ENCODE measurements around the gene RTN3.
A peak's percentile ranks its signal among the peaks of the same experiment; 100 is the strongest.

The RTN3 gene

DNA sequence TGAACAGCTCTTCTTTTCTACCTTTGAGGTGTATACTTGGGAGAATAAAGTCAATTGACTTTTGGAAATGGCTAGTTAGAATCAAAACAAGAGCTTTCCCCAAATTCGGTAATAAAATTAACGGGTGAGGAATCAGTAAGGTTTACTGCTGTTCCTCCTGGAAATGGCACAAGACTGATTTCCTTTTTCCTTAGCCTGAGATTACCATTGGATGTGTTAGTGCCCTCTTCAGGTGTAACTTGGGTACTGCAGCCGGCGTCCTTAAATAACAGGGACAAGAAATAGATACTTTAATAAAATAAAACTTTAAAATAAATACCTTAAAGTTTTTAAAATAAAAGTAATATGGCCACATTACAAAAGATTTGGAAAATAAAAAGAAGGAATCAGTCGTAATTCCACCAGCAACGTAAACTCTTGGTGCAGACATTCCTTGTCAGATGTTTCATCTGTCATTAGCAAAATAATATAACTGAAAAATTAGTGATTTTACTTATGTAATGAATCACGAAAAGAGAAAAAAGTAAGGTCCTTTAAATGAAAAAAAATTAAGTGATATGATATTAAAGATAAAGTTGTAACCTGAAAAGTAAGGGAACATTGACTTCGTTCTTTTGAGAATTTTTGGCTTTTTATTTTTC lies 57.5 kb downstream of the RTN3 start:
- ATAC-seq, result peak; percentile 82
- TF ChIP-seq ZC3H10 (CRISPR knock-in tag; IDR thresholded peaks at IDR 0.05), result no peak
- TF ChIP-seq, protein P1, sequence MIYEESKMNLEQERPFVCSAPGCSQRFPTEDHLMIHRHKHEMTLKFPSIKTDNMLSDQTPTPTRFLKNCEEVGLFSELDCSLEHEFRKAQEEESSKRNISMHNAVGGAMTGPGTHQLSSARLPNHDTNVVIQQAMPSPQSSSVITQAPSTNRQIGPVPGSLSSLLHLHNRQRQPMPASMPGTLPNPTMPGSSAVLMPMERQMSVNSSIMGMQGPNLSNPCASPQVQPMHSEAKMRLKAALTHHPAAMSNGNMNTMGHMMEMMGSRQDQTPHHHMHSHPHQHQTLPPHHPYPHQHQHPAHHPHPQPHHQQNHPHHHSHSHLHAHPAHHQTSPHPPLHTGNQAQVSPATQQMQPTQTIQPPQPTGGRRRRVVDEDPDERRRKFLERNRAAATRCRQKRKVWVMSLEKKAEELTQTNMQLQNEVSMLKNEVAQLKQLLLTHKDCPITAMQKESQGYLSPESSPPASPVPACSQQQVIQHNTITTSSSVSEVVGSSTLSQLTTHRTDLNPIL (CRISPR knock-in tag; IDR thresholded peaks at IDR 0.05; ENCODE audit: low read depth), result no peak

DNA sequence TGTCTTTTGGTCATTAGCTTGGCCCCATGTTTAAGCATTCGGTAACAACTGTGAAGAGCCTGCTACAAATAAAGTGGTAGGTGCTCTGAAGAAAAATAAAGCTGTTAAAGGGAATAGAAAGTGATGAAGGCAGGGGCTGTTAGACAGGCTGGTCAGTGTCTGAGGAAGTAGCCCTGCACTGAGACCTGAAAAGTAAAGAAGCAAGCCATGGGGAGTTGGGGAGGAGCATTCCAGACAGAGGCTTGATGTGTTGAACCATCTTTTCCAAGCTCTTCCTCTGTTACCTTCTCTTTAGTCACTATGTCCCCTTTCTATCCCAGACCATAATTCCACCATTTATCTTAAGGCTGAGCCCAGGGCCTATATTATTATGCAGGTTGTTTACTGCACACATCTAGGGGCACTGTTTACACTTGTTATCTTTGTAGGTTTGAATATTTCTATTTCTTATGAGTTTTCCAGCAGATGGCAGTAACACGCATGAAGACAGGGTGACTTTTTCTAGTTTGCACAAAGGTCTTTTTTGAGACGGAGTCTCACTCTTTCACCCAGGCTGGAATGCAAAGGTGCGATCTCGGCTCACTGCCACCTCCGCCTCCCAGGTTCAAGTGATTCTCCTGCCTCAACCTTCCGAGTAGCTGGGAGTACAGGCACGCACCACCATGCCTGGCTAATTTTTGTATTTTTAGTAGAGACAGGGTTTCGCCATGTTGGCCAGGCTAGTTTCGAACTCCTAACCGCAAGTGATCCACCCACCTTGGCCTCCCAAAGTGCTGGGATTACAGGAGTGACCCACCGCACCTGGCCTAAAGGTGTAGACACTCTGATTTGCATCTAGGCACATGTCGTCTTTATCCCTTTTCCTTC lies 64.2 kb downstream of the RTN3 start:
- ATAC-seq, result peak; percentile 61
- TF ChIP-seq ZFP30 (CRISPR knock-in tag; IDR thresholded peaks at IDR 0.05), result no peak
- no peak for TF ChIP-seq OSR1 (CRISPR knock-in tag; IDR thresholded peaks at IDR 0.05)
- no peak for TF ChIP-seq CSDC2 (CRISPR knock-in tag; IDR thresholded peaks at IDR 0.05)

DNA sequence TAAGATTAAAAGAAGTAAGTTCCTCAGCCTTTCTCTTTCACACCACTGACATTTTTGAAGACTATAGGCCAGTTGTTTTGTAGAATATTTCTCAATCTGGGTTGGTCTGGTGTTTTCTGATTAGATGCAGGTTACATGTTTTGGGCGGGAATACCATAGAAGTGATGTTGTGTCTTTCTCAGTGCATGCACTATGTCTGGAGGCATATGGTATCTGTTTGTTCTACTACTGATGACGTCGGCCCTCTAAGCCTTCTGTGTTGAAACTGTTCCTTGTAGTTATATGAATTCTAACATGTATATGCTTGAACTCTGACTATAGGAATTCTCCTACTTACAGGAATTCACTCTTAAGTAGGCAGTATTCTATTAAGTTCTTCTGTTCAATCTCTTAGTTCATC lies 65.7 kb downstream of the RTN3 start:
- TF ChIP-seq ARNTL (CRISPR knock-in tag; IDR thresholded peaks at IDR 0.05; ENCODE audit: borderline replicate concordance, low read depth), result no peak
- no peak for TF ChIP-seq ZC3H10 (CRISPR knock-in tag; IDR thresholded peaks at IDR 0.05)
- no peak for TF ChIP-seq BACH2 (CRISPR knock-in tag; IDR thresholded peaks at IDR 0.05; ENCODE audit: borderline replicate concordance)
- TF ChIP-seq, protein P2, sequence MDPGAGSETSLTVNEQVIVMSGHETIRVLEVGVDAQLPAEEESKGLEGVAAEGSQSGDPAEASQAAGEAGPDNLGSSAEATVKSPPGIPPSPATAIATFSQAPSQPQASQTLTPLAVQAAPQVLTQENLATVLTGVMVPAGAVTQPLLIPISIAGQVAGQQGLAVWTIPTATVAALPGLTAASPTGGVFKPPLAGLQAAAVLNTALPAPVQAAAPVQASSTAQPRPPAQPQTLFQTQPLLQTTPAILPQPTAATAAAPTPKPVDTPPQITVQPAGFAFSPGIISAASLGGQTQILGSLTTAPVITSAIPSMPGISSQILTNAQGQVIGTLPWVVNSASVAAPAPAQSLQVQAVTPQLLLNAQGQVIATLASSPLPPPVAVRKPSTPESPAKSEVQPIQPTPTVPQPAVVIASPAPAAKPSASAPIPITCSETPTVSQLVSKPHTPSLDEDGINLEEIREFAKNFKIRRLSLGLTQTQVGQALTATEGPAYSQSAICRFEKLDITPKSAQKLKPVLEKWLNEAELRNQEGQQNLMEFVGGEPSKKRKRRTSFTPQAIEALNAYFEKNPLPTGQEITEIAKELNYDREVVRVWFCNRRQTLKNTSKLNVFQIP (CRISPR knock-in tag; IDR thresholded peaks at IDR 0.05; ENCODE audit: borderline replicate concordance, low read depth), result no peak
- ATAC-seq, result no peak

DNA sequence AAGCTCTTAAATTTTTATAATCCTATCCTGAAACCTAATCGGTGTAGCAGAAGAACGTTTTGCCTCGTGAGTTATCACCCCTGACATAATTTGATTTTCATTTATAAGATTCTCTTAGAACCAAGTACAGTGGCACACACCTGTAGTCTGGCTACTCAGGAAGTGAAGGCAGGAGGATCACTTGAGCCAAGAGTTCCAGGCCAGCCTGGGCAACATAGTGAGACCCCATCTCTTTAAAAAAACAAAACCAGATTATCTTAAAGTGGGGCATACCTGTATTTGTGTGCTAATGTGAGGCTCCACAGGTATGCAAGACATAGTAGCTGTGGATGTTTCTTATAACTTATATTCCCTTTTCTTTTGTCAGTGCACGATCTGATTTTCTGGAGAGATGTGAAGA lies 68.3 kb downstream of the RTN3 start:
- no peak for ATAC-seq
- TF ChIP-seq ZFP3 (CRISPR knock-in tag; IDR thresholded peaks at IDR 0.05), result no peak
- TF ChIP-seq ISL1 (CRISPR knock-in tag; IDR thresholded peaks at IDR 0.05), result no peak
- no peak for TF ChIP-seq RARB (CRISPR knock-in tag; IDR thresholded peaks at IDR 0.05)
- TF ChIP-seq CSDC2 (CRISPR knock-in tag; IDR thresholded peaks at IDR 0.05), result no peak
- no peak for TF ChIP-seq ZNF565 (CRISPR knock-in tag; conservative IDR thresholded peaks at IDR 0.05; ENCODE audit: low read depth)
- TF ChIP-seq, protein P3, sequence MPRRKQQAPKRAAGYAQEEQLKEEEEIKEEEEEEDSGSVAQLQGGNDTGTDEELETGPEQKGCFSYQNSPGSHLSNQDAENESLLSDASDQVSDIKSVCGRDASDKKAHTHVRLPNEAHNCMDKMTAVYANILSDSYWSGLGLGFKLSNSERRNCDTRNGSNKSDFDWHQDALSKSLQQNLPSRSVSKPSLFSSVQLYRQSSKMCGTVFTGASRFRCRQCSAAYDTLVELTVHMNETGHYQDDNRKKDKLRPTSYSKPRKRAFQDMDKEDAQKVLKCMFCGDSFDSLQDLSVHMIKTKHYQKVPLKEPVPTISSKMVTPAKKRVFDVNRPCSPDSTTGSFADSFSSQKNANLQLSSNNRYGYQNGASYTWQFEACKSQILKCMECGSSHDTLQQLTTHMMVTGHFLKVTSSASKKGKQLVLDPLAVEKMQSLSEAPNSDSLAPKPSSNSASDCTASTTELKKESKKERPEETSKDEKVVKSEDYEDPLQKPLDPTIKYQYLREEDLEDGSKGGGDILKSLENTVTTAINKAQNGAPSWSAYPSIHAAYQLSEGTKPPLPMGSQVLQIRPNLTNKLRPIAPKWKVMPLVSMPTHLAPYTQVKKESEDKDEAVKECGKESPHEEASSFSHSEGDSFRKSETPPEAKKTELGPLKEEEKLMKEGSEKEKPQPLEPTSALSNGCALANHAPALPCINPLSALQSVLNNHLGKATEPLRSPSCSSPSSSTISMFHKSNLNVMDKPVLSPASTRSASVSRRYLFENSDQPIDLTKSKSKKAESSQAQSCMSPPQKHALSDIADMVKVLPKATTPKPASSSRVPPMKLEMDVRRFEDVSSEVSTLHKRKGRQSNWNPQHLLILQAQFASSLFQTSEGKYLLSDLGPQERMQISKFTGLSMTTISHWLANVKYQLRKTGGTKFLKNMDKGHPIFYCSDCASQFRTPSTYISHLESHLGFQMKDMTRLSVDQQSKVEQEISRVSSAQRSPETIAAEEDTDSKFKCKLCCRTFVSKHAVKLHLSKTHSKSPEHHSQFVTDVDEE (CRISPR knock-in tag; IDR thresholded peaks at IDR 0.05), result no peak
- TF ChIP-seq OSR1 (CRISPR knock-in tag; IDR thresholded peaks at IDR 0.05), result no peak
- TF ChIP-seq BACH2 (CRISPR knock-in tag; IDR thresholded peaks at IDR 0.05; ENCODE audit: borderline replicate concordance), result no peak
- no peak for TF ChIP-seq ZNF8 (CRISPR knock-in tag; IDR thresholded peaks at IDR 0.05)
- TF ChIP-seq PPARA (CRISPR knock-in tag; IDR thresholded peaks at IDR 0.05; ENCODE audit: borderline replicate concordance), result no peak
- no peak for TF ChIP-seq ZNF70 (CRISPR knock-in tag; IDR thresholded peaks at IDR 0.05)

DNA sequence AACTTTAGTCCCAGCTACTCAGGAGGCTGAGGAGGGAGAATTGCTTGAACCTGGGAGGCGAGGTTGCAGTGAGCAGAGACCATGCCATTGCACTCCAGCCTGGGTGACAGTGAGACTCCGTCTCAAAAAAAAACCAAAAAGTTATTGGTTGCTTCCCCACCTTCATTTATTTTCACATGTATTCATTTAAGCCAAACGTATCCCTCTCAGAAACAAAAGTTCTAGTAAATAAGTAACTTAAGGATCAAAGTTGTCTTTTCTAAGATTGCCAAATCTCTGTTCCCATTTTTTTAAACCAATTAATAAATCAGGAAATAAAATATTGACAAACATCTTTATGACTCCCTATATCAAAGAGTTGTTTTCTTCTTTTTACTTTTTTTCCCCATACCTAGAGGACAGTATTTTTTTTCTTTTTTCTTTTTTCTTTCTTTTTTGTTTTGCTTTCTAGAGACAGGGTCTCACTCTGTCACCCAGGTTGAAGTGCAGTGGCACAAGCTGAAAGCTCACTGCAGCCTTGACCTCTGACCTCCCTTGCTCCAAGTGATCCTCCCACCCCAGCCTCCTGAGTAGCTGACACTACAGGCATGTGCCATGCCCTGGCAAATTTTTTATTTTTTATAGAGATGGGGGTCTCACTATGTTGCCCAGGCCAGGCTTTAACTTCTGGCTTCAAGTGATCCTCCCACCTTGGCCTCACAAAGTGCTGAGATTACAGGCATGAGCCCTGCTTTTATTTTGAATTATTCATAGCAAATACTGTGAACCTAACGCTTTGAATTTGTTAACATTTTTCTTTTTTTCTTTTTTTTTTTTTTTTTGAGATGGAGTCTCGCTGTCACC lies 75.8 kb downstream of the RTN3 start:
- ATAC-seq, result no peak
- TF ChIP-seq ZNF70 (CRISPR knock-in tag; IDR thresholded peaks at IDR 0.05) (no peak), ARNTL (CRISPR knock-in tag; IDR thresholded peaks at IDR 0.05; ENCODE audit: borderline replicate concordance, low read depth) (no peak), ZFP30 (CRISPR knock-in tag; IDR thresholded peaks at IDR 0.05) (no peak), ZNF8 (CRISPR knock-in tag; IDR thresholded peaks at IDR 0.05) (no peak), PPARA (CRISPR knock-in tag; IDR thresholded peaks at IDR 0.05; ENCODE audit: borderline replicate concordance) (no peak), CSDC2 (CRISPR knock-in tag; IDR thresholded peaks at IDR 0.05) (no peak), ZFP3 (CRISPR knock-in tag; IDR thresholded peaks at IDR 0.05) (no peak), ZC3H10 (CRISPR knock-in tag; IDR thresholded peaks at IDR 0.05) (no peak)
- TF ChIP-seq, protein P4, sequence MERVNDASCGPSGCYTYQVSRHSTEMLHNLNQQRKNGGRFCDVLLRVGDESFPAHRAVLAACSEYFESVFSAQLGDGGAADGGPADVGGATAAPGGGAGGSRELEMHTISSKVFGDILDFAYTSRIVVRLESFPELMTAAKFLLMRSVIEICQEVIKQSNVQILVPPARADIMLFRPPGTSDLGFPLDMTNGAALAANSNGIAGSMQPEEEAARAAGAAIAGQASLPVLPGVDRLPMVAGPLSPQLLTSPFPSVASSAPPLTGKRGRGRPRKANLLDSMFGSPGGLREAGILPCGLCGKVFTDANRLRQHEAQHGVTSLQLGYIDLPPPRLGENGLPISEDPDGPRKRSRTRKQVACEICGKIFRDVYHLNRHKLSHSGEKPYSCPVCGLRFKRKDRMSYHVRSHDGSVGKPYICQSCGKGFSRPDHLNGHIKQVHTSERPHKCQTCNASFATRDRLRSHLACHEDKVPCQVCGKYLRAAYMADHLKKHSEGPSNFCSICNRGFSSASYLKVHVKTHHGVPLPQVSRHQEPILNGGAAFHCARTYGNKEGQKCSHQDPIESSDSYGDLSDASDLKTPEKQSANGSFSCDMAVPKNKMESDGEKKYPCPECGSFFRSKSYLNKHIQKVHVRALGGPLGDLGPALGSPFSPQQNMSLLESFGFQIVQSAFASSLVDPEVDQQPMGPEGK (CRISPR knock-in tag; IDR thresholded peaks at IDR 0.05; ENCODE audit: borderline replicate concordance), result no peak
- TF ChIP-seq, protein P5, sequence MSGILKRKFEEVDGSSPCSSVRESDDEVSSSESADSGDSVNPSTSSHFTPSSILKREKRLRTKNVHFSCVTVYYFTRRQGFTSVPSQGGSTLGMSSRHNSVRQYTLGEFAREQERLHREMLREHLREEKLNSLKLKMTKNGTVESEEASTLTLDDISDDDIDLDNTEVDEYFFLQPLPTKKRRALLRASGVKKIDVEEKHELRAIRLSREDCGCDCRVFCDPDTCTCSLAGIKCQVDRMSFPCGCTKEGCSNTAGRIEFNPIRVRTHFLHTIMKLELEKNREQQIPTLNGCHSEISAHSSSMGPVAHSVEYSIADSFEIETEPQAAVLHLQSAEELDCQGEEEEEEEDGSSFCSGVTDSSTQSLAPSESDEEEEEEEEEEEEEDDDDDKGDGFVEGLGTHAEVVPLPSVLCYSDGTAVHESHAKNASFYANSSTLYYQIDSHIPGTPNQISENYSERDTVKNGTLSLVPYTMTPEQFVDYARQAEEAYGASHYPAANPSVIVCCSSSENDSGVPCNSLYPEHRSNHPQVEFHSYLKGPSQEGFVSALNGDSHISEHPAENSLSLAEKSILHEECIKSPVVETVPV (CRISPR knock-in tag; IDR thresholded peaks at IDR 0.05), result no peak
